UCSD-AML1 (cell line): ENCODE results near the gene MIXL1.
A peak's percentile ranks its signal among the peaks of the same experiment; 100 is the strongest.
"Not testable (repeated sequence)": the region's sequence is repeated elsewhere in the genome, so short reads cannot be mapped to it uniquely, and the experiment has no call there.

Source experiments
- DNase-seq: peaks from one replicate; lab custom pipeline; 2025; ENCODE audit not compliant: unreplicated experiment; lab: John Stamatoyannopoulos, UW

Gene MIXL1

GRCh38 chr1:226223157-226223785 lies at the start of gene MIXL1:
Gene MIXL1 (plus strand): TSS chr1:226223664. CDS start chr1:226223682, 18 bp downstream.
- no peak for DNase-seq

- no peak for DNase-seq
These were observed 46.6 kb upstream of the MIXL1 start for GRCh38 chr1:226176870-226177269.

- peak; percentile 31 for DNase-seq
These were observed 41.3 kb upstream of the MIXL1 start for GRCh38 chr1:226181996-226182714.

GRCh38 chr1:226185141-226186036 lies 38.1 kb upstream of the MIXL1 start:
- no peak for DNase-seq

GRCh38 chr1:226186124-226187018 lies 37.1 kb upstream of the MIXL1 start, which contains the start of gene ACBD3:
Gene ACBD3 (minus strand): TSS chr1:226186741. CDS start chr1:226186675, 66 bp downstream.
- DNase-seq: peak; percentile 83

- no peak for DNase-seq
These were observed 36.5 kb upstream of the MIXL1 start for GRCh38 chr1:226187019-226187322.

- no peak for DNase-seq
These were observed 36.1 kb upstream of the MIXL1 start for GRCh38 chr1:226187380-226187779.

GRCh38 chr1:226195144-226195543 lies 28.3 kb upstream of the MIXL1 start:
- DNase-seq: no peak

GRCh38 chr1:226199971-226200370 lies 23.5 kb upstream of the MIXL1 start:
- no peak for DNase-seq

GRCh38 chr1:226201029-226201593 lies 22.4 kb upstream of the MIXL1 start:
- DNase-seq: peak; percentile 24

- no peak for DNase-seq
These were observed 21.2 kb upstream of the MIXL1 start for GRCh38 chr1:226202246-226202645.

- not testable (repeated sequence) for DNase-seq
These were observed 20.8 kb upstream of the MIXL1 start for GRCh38 chr1:226202666-226203065.

GRCh38 chr1:226203240-226203639 lies 20.2 kb upstream of the MIXL1 start:
- no peak for DNase-seq

- DNase-seq: no peak
These were observed 19.8 kb upstream of the MIXL1 start for GRCh38 chr1:226203655-226204054.

- no peak for DNase-seq
These were observed 19.3 kb upstream of the MIXL1 start for GRCh38 chr1:226204198-226204597.

- DNase-seq: no peak
These were observed 16.4 kb upstream of the MIXL1 start for GRCh38 chr1:226207048-226207447.

- no peak for DNase-seq
These were observed 14.0 kb upstream of the MIXL1 start for GRCh38 chr1:226209307-226210059.

GRCh38 chr1:226210571-226211176 lies 12.8 kb upstream of the MIXL1 start:
- DNase-seq: no peak

- no peak for DNase-seq
These were observed 12.2 kb upstream of the MIXL1 start for GRCh38 chr1:226211181-226211821.
